GM21367 (cell line): ENCODE results near the gene PNMA8C.

ENCODE experiments used
- ATAC-seq: cut with Tn5 transposase; IDR thresholded peaks from one replicate; pipeline ENCODE4 v1.9.1; 2021; ENCODE audit not compliant: unreplicated experiment

Gene PNMA8C

DNA sequence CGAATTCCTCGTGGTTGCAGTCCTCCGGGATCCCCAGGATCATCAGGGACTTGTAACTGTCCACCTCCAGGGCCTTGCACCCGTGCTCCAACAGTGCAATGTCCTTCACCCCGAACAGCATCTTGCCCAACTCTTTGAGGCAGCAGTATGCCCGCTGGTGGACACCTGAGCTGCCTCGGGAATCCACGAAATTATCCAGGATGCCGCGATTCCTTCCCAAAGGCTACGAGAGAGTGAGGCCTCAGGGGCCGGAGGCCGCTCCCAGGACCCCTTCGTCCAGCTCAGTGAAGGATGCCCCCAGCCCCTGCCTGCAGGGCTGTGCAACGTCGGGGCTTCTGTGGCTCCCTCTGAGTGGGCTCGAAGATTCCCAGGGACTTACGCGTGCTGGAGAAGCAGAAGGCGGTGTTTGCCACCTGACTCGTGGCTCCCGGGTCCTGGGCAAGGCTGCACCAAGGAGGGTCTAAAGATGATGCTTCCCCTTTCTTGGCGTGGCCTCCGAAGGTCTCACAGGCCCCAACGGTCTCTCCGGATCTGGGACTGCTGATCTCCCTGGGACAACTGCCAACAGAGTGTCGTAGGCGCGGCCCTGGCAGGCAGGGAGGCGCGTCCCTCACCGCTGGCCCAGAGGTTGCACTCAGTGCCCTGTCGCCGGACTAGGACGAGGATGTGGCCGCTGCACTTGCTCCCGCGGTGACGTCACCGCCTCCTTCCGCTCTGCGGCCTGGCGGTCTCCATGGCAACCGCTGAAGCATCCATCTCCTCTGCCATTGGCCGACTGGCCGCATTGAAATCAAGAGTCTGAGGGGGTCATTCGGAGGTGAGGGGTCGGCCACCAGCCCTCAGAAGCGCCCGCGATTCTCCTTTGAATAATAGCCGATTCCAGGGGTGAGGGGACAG is at the start of gene PNMA8C:
Gene PNMA8C, minus strand, starts transcription at position 698 of the 897 bp plus-strand sequence. Its CDS starts 577 bp downstream, at position 121.
- no peak for ATAC-seq

DNA sequence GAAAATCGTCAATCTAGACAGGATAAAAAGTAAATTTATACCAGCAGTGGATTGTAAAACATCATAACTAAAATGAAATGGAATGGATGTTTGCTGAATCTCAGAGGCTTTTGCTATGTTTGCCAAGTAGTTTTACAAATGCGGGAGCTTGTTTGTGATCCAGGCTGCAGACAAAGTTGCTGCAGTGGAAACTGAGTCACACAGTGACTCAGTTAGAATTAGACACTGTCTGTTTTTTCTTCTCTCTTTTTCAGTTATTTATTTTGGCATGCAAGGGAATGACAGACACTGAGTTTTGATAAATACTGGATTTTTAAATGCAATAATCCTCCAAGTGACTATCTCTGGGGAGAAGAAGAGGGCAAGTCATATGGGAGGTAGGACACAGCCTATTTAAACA is 47.2 kb upstream of the PNMA8C start:
- ATAC-seq, result no peak

DNA sequence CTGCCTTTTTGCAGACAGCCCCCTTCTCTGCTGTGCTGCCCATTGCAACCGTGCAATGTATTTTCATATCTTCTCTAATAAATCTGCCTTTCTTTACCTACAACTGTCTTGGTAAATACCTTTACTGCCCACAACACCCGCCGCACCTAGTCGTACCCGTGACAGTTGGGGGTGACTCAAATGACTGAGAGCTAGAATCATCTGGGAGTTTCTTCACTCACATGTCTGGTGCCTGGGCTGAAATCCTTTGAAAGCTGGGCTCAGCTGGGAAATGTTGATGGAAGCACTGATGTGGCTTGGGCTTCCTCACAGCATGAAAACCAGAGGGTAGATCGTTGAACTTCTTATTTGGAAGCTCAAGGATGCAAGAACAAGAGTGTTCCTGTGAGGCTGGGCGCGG is 45.5 kb upstream of the PNMA8C start:
- no peak for ATAC-seq

DNA sequence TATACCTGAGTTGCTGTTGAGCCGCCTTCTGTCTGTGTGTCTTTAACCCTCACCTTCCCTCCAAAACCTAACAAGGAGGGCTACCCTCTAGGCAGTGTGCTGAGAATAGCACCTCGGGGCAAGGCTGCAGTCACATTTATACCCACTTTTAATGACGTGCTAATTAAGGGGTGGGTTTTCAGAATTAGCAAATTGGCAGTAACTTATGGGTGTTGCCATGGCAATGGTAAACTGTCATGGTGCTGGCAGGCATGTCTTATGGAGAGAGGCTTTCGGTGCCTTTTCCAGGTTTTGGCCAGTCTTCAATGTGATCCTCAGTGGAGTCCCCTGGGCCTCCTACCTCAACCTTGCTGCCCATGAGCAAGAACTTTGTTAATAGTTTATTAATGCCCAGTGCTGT is 43.9 kb upstream of the PNMA8C start:
- no peak for ATAC-seq

DNA sequence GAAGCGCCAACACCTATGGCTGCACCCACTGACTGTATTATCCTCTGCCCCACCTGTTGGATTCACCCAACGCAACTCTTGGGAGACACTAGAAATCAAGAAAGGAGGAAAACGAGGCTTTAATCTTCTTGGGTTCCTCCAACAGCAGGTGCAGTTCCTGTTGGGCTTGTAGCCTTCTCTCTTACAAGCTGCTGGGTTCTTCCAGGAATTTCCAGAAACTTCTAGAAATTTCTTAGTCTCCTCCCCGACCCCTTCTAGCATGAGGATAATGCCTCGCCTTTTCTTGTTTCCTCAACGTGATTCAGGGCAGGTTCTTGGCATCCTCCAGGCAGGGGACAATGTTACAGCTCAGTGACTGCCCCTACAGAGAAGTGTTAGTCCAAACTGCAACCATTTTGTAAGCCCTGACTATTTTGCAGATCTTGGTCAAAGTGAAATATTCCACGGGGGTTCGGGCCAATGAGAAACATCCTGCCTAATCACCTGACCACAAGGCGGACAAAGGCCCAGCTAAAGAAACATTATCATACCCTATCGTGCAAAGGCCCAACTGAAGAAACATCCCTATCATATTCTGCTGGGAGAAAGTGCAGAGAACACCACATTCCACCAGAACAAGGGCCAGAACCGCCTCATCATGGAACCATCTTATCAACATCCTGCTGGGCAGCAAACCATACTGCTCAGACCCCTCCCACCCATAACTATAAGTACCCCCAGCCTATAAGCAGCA is 43.2 kb upstream of the PNMA8C start:
- no peak for ATAC-seq

DNA sequence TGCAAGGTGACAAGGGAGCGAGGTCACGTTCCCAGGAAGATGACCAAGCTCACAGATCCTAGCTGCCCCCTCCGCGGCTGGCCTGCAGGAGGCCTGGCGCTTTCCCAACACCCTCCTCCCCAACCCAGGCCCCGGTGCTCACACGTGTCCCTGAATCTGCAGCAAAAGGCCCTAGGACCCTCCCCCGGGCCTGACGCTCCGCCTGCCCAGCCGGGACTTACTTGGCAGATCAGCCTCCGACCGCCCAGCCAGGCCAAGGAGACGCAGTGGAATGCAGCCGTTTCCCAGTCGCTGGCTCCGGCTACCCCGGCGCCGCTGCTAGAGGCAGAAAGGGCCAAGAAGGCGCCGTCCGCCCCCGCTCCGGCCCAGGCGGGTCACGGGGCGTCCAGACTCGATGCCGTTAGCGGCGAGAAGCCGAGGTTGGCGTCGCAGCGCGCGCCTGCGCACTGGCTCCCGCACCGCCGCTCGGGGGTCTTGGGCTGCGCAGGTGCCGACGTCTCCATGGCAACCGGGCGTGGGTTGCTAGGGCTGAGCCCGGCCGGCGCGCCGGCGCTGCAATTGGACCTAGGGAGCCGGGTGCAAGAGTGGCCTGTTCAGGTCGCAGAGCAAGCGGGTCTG is 42.5 kb upstream of the PNMA8C start, which contains the start of gene PNMA8A:
Gene PNMA8A, minus strand, starts transcription at position 448 of the 618 bp plus-strand sequence. CDS start 528 bp downstream, outside the sequence.
- ATAC-seq, result no peak

DNA sequence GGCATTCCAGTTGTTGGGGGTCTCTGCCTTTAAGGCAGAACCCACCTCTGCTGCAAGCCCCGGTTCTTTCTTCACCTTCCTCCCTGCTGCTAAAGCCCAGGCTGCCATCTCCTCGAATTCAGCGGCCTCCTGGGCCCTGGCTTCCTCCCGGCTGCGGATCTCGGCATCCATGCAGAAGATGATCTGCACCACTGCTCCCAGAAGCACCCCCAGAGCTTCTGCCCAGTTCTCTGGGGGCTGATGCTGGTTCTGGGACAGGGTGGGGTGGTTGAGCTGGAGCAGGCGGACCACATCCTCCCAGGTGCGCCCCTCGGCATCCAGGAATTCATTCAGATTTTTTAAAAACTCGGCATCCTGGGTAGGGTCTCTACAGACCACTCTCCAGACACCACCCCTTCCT is 41.6 kb upstream of the PNMA8C start:
- ATAC-seq, result no peak

DNA sequence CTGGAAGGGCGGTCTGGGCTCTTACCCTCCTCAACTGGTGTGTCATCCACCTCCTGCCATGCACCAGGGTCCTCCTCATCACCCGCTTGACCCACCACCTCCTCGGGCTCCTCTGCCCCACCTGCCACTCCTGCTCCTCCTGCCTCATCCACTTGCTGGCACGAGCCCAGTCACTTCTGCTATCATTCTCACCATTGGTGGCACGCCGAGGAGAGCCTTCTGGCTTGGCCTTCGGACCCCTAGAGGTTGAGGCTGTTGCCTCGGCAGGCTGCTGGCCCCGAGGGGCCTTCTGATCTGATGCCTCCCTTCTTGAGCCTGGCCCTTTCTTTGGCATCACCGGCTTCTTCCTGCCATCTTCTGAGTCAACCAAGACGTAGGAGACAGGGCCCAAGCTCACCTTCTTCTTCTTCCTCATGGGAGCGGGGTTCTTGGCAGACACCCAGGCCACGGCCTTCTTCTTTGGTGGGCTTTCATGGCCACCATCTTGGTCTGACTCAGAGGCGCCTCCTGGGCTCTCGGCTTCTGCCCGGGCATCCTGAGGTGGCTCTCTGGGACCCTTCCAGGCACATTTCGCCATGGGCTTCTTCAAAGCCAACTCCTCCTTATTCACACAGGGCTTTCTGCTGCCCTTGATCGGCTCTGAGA is 40.9 kb upstream of the PNMA8C start:
- ATAC-seq, result no peak

DNA sequence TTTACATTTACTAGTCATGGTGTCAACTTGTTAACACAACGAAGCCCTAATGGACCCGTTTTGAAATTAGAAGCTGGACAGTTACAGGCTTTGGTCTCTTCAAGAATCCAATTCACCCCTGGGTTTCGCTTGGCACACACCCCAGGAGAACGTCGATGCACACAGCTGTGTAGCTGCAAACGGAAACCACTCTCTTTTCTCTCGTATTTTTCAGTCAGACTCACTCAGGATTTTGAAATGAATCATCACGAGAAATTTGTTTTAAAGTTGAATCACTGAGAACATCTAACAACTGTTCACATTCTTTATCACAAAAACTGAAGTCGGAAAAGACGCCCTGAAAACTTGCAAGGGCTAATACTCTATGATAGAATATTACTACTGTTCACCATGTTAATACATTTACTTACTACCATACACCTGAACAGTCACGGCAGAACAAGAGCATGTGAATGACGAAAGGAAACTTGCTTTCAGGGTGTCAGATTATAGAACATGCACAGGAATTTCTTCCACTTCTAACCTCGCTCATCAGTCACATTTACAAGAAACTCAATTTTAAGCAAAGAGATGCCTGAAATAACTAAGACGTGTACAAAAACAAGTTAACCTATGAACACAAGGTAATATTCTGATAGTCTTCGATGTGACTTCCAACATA is 37.9 kb upstream of the PNMA8C start:
- ATAC-seq, result no peak

DNA sequence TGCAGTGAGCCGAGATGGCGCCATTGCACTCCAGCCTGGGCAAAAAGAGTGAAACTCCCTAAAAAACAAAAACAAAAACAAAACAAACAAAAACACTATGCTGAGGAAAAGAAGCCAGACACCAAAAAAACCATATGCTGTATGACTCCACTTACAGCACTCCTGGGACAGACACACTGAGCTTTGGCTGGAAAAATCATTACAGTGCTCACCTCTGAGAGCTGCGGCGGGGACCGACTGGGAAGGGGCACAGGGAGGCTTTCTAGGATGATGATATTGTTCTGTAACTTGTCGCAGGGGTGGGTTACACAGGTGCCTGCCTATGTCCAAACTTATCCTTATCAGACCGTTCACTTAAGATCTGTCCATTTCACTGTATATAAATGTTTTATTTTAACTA is 34.8 kb upstream of the PNMA8C start:
- no peak for ATAC-seq

DNA sequence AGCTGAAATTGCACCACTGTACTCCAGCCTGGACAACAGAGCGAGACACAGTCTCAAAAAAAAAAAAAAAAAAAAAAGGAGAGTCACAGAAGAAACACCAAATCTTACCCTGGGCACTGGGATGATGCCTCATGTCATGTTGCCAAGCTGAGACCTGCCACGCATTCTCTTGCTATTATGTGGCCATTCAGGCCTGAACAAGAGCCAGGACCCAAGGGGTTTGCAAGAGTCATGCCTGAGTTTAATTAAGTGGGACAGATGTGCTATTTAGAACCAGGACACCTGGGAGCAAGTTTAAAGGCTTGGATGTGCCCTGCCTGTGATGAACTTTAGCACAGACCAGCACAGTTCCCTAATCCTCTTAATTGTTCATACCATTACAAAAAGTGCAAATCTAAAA is 32.8 kb upstream of the PNMA8C start:
- ATAC-seq, result no peak

DNA sequence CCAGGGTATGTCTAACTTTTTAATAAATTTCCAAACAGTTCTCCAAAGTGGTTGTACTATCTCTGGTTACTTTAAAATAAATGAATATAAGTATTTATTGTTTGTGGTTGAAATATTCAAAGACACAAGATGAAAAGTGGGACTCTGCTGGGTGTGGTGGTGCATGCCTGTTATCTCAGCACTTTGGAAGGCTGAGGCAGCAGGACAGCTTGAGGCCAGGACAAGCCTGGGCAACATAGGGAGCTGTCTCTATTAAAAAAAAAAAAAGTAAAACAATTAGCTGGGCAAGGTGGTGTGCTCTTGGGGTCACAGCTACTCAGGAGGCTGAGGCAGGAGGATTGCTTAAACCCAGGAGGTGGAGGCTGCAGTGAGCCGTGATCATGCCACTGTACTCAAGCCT is 32.2 kb upstream of the PNMA8C start:
- ATAC-seq, result no peak

DNA sequence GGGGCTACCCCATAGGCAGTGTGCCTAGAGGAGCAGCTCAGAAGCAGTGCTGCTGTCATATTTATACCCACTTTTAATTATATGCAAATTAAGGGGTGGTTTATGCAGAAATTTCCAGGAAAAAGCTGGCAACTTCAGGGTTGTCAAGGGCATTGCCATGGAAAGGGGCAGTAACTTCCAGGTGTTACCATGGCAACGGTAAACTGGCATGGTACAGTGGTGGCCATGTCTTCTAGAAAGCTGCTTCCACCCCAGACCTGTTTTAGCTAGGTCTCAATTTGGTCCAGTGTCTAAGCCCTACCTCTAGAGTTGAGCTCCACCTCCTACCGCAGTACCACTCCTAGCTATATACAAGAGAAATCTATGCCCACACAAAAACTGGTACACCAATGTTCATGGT is 31.3 kb upstream of the PNMA8C start:
- ATAC-seq, result no peak

DNA sequence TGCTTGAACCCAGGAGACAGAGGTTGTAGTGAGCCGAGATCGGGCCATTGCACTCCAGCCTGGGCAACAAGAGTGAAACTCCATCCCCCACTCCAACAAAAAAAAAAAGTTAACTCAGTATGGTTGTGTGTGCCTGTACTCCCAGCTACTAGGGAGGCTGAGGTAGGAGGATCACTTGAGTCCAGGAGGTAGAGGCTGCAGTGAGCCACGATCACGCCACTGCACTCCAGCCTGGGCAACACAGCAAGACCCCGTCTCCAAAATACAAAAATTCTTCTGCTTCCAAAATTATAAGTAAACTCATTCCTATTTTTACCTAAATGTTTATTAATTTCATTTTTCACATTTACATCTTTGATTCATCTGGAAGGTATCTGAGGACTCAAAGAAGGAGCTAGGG is 28.2 kb upstream of the PNMA8C start:
- ATAC-seq, result no peak

DNA sequence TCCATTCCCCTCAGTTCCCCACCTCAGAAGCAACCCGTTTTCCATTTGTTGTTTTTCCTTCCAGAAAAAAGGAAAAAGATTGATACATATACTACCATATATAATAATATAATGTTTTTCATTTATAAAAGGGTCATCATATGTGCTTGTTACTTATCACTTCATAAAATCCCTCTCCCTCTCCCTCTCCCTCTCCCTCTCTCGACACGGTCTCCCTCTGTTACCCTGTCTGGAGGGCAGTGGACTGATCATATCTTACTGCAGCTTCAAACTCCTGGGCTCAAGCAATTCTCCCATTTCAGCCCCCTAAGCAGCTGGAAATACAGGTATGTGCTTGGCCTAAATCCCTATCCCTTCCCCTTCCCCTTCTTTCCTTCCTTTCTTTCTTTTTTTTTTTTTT is 25.5 kb upstream of the PNMA8C start:
- no peak for ATAC-seq

DNA sequence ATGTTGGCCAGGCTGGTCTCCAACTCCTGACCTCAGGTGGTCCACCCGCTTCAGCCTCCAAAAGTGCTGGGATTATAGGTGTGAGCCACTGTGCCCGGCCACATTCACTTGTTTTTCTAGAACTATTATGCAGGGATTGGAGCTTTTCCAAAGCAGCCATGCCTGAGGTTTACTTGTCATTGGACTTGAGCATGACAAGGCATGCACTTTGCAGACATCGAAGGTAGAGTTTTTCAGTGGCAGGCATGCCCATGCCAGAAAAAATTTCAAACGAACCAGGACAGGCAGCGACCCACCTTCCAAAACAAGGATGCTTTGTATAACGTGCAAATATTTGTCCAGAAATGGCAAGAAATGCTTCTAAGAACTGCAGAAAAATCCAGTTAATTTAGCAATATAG is 24.9 kb upstream of the PNMA8C start:
- no peak for ATAC-seq

DNA sequence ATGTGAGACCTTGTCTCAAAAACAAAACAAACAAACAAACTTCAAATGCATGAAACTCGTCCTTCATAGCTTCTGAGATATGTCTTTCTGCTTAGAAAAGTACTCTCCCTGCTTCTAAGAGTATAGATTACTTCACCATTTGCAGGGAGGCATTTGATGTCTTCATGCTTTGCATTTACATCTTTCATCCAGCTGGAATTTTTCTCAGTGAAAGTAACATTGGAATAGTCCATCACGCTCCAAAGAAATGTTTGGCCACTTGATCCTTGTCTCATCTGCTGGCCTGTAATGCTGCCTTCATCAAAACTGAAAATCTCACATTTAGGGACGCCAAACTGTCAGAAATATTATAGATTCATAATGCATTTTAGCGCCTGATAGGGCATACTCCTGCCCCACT is 23.4 kb upstream of the PNMA8C start:
- ATAC-seq, result no peak

DNA sequence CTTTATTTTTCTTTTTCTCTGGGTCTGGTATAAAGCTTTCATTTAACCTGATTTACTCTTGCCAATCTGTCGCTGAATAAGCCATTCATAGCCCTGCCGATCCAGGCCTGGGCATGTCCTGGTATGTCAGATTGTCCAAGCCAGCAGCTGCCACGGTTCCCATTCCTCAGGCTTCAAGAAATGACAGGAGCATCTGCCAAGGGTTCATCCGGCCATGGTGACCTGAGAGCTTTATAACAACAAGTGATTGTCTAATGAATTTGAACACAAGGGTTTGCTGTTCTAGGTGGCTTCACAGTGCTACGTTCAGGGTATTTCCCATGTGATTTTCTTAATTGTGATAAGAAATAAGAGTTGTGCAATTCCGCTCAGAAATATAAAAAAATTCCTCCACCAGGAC is 22.6 kb upstream of the PNMA8C start:
- no peak for ATAC-seq

DNA sequence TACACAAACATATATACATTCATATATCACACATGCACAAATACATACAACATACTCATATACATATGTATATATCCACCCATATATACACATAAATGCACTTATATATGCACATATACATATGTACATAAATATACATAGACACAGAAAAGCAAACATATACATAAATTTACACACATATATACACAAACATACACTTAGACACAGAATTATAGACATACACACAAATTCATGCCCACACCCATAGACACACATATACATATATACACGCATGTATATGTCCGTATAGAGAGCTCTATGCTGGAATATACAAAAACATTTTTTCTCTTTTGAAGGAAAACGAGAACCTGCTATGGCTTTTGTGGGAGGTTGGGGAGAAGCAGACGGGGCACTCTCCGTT is 22.0 kb upstream of the PNMA8C start:
- ATAC-seq, result no peak

DNA sequence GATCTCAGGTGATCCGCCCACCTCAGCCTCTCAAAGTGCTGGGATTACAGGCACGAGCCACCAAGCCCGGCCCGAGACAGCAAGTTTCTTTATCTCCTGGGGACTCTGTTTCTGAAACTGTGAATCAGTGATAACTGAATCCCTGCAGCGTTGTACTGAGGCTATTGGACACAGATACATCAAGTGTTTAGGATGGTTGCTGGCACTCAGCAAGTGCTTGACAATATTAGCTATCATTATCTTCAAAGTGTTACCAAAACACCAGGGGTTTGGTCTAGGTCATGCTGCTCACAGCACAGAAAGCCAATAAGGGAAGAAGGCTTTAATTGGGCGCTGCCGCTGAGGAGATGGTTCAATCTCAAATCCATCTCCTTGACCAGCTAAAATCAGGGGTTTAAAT is 20.5 kb upstream of the PNMA8C start:
- ATAC-seq, result no peak

DNA sequence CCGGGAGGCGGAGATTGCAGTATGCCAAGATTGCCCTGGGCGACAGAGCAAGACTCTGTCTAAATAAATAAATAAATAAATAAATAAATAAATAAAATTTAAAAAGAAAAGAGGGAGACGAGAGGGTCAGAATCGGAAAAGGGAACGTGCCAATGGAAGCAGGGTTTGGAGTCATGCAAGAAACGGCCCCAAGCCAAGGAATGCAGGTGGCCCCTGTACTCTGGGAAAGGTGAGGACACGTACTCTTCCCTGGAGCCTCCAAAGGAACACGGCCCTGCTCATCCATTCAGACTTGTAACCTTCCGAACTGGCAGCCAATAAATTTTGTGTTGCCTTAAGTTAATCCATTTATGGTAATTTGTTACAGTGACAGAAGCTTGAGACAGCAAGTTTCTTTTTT is 19.9 kb upstream of the PNMA8C start:
- ATAC-seq, result no peak
